HT1080 (cell line): ENCODE measurements around the gene EMX2. TPM values are rescaled to one million over a fixed set of nuclear protein-coding genes. Genes with fewer than 3 reads are reported as not detected.

Experiments used
- DNase-seq: peaks from one replicate; pipeline ENCODE4 v3.0.0-alpha.2; 2015; ENCODE audit warnings: low read depth
- total RNA-seq: library from RNA; depleted of rRNA; stranded (reverse); fragments of >200 nt; shearing (Covaris generic); gene quantifications from 2 replicates; pipeline ENCODE4 v1.2.3, GENCODE V29; 2014

Gene EMX2
- total RNA-seq, 1 experiment from 2014 or later = 0.08 TPM

- DNase-seq = no peak
Measured at GRCh38 chr10:117543225-117544003, 868 bp downstream of the EMX2 start.

- DNase-seq = no peak
Measured at GRCh38 chr10:117544004-117544701, 1.6 kb downstream of the EMX2 start.

GRCh38 chr10:117544711-117545140 is 2.2 kb downstream of the EMX2 start:
- no peak for DNase-seq

- no peak for DNase-seq
Measured at GRCh38 chr10:117545141-117546019, 2.8 kb downstream of the EMX2 start.

- no peak for DNase-seq
Measured at GRCh38 chr10:117546020-117546580, 3.6 kb downstream of the EMX2 start.

- DNase-seq = no peak
Measured at GRCh38 chr10:117546581-117547015, 4.1 kb downstream of the EMX2 start.

- no peak for DNase-seq
Measured at GRCh38 chr10:117547016-117547715, 4.6 kb downstream of the EMX2 start.

GRCh38 chr10:117547716-117548668 is 5.4 kb downstream of the EMX2 start:
- no peak for DNase-seq

GRCh38 chr10:117549100-117549585 is 6.6 kb downstream of the EMX2 start:
- no peak for DNase-seq

- DNase-seq = no peak
Measured at GRCh38 chr10:117550076-117550475, 7.5 kb downstream of the EMX2 start.

GRCh38 chr10:117550599-117551329 is 8.2 kb downstream of the EMX2 start:
- DNase-seq = no peak

- no peak for DNase-seq
Measured at GRCh38 chr10:117551330-117552155, 9.0 kb downstream of the EMX2 start.

- DNase-seq = no peak
Measured at GRCh38 chr10:117552156-117552631, 9.6 kb downstream of the EMX2 start.

GRCh38 chr10:117552701-117553141 is 10.2 kb downstream of the EMX2 start:
- DNase-seq = no peak

- DNase-seq = no peak
Measured at GRCh38 chr10:117553142-117553814, 10.7 kb downstream of the EMX2 start.

- no peak for DNase-seq
Measured at GRCh38 chr10:117553815-117554172, 11.2 kb downstream of the EMX2 start.

GRCh38 chr10:117554241-117554814 is 11.8 kb downstream of the EMX2 start:
- no peak for DNase-seq
